Mucosa of descending colon (tissue), 3 donors: ENCODE measurements around the gene SLC14A1. TPM values are rescaled to one million over a fixed set of nuclear protein-coding genes. Genes with fewer than 3 reads are reported as not detected.

Source experiments
- ATAC-seq: fragments of 200-7000 bp; cut with Tn5 transposase; one replicate; pipeline ENCODE4 v1.9.1; 2020; ENCODE audit warnings: mild to moderate bottlenecking, moderate library complexity
- DNase-seq, 3 donors: peaks; one replicate each; pipeline ENCODE4 v3.0.0-alpha.2; 2020
- H3K36me3 ChIP-seq: fragments of 200-600 bp; one replicate; pipeline ENCODE4 v1.8.0; 2021; ENCODE audit warnings: low read depth, mild to moderate bottlenecking
- H3K4me1 ChIP-seq: fragments of 200-600 bp; one replicate; pipeline ENCODE4 v1.8.0; 2021; ENCODE audit warnings: low read depth, mild to moderate bottlenecking
- H3K4me3 ChIP-seq: fragments of 200-600 bp; one replicate; pipeline ENCODE4 v1.8.0; 2021; ENCODE audit warnings: mild to moderate bottlenecking
- H3K9me3 ChIP-seq: fragments of 200-600 bp; one replicate; pipeline ENCODE4 v1.8.0; 2021; ENCODE audit warnings: mild to moderate bottlenecking
- intact Hi-C, 2 donors: fragments of 100-400 bp; cut with DNase I in 1 of 2; cut with micrococcal nuclease in 1 of 2; formaldehyde crosslinking; loops; one replicate each; pipeline versions ENCODE4 v1.11.0 to v1.11.1; 2022; cut with DNase I, micrococcal nuclease
- total RNA-seq, 3 donors: library from RNA; stranded (reverse); fragmentation: NEBNext Ultra II Directional in 2 of 3; extraction: Animal tissue kit (Norgen Biotek cat#: 25700) in 2 of 3; gene quantifications; one replicate each; pipeline versions ENCODE4 v1.2.1 to v1.2.4, GENCODE V29; 2021 to 2023
- TF ChIP-seq, protein P1 (sequence below): fragments of 200-600 bp; IDR thresholded peaks from one replicate; pipeline ENCODE4 v1.8.0; 2022; ENCODE audit warnings: antibody characterized with exemption, mild to moderate bottlenecking
- donor health status: DM: no; HTN: no; CAD: no; lungs with moderate emphysema.
- donor health status: DM: no; HTN: no; CAD: no.
- donor health status: DM: no; HTN: yes; CAD: no.

Gene SLC14A1
- total RNA-seq, 3 donors from 2014 or later = 0.46 to 1.1 (median 1.1) TPM

DNA sequence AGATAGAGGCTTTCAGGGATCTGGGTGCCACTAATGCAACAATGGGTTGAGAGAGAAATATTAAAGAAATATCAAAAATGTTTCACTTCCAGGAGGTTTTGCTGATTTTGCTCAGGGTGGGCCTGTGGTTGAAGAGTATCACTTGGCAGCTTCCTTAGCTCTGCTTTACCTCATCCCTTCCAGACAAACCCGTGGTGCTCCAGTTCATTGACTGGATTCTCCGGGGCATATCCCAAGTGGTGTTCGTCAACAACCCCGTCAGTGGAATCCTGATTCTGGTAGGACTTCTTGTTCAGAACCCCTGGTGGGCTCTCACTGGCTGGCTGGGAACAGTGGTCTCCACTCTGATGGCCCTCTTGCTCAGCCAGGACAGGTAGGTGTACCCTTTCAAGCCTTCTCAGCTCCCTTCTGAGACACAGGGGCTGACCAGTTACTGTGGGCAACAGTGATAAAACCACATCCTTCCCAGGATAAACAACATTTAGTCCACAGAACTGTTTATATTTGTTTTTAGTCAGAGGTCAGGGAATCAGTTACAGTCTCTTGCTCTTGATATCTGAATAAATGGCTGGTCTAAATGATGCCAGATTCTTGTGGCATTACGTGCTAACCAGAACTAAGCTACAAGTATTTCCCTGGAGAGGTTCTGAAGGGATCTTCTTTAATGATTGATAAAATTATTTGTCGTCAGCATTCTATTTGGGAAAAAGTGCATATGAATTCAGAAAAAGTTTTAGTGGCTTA is 7.0 kb downstream of the SLC14A1 start:
- Histone ChIP-seq H3K36me3 (no peaks in the 10 kb centered on the region), H3K9me3 (no peaks in the 10 kb centered on the region), H3K4me1 (no peaks in the 10 kb centered on the region), H3K4me3 (no peak overlapping the region)
- ATAC-seq = no peak
- intact Hi-C loops = no loop called here
- DNase-seq = no peak
- TF ChIP-seq, protein P1, sequence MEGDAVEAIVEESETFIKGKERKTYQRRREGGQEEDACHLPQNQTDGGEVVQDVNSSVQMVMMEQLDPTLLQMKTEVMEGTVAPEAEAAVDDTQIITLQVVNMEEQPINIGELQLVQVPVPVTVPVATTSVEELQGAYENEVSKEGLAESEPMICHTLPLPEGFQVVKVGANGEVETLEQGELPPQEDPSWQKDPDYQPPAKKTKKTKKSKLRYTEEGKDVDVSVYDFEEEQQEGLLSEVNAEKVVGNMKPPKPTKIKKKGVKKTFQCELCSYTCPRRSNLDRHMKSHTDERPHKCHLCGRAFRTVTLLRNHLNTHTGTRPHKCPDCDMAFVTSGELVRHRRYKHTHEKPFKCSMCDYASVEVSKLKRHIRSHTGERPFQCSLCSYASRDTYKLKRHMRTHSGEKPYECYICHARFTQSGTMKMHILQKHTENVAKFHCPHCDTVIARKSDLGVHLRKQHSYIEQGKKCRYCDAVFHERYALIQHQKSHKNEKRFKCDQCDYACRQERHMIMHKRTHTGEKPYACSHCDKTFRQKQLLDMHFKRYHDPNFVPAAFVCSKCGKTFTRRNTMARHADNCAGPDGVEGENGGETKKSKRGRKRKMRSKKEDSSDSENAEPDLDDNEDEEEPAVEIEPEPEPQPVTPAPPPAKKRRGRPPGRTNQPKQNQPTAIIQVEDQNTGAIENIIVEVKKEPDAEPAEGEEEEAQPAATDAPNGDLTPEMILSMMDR = no peak

DNA sequence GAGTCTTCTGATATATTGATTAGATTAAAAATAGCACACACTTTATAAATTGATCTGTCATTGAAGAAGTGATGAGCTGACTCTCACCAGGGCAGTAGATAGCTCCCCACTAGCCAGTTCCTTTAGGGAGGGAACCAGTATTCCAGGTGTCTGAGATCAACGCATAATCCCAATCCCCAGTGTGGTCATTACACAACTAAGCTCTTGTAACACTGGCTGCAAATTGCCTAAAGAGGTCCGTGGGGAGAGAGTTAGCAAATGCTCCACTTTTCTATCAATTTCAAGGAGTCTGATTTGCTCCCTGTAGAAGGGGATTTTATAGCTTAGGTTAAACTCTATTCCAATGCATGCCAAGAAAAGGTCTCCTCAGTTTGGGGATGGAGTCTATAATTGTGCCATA is 7.7 kb downstream of the SLC14A1 start:
- ATAC-seq (no peak), DNase-seq (no peak)
- intact Hi-C loops = no loop called here
- no peaks in the 10 kb centered on the region for H3K36me3 ChIP-seq
- no peaks in the 10 kb centered on the region for H3K4me1 ChIP-seq
- TF ChIP-seq, protein P1 = no peak
- no peak overlapping the region for H3K4me3 ChIP-seq
- H3K9me3 ChIP-seq = no peaks in the 10 kb centered on the region

DNA sequence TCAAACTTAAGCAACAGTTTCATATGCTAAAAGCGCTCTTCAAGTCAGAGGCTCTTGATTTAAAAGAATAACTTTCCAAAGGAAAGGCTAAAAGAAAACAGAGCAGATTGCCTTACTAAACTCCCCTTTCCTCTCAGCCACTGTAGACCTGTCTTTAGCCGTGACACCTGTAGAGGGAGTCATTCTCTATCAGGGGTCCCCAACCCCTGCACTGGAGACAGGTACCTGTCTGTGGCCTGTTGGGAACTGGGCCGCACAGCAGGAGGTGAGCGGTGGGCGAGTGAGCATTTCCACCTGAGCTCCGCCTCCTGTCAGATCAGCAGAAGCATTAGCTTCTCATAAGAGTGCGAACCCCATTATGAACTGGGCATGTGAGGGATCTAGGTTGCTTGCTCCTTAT is 9.6 kb downstream of the SLC14A1 start:
- ATAC-seq (no peak), DNase-seq (no peak)
- intact Hi-C loops = no loop called here
- no peaks in the 10 kb centered on the region for H3K9me3 ChIP-seq
- H3K36me3 ChIP-seq = no peaks in the 10 kb centered on the region
- TF ChIP-seq, protein P1 = no peak
- H3K4me1 ChIP-seq = no peaks in the 10 kb centered on the region
- H3K4me3 ChIP-seq = no peak overlapping the region

DNA sequence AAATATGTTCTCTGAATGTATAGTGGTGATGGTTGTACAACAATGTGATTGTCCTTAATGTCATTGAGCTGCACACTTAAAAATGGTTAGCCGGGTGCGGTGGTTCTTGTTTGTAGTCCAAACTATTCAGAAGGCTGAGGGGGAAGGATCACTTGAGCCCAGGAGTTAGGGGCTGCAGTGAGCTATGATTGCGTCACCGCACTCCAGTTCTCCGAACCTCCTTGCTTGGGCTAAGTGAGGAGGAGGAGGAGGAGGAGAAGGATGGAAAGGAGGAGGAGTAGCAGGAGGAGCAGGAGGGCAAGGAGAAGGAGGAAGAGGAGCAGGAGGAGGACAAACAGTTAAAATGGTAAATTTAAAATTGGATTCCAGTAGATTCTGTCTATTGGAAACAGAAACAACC is 10.5 kb downstream of the SLC14A1 start:
- H3K9me3 ChIP-seq = no peaks in the 10 kb centered on the region
- no peak for DNase-seq
- no peak for ATAC-seq
- TF ChIP-seq, protein P1 = no peak
- no peaks in the 10 kb centered on the region for H3K36me3 ChIP-seq
- H3K4me3 ChIP-seq = no peak overlapping the region
- intact Hi-C loops = no loop called here
- H3K4me1 ChIP-seq = no peaks in the 10 kb centered on the region

DNA sequence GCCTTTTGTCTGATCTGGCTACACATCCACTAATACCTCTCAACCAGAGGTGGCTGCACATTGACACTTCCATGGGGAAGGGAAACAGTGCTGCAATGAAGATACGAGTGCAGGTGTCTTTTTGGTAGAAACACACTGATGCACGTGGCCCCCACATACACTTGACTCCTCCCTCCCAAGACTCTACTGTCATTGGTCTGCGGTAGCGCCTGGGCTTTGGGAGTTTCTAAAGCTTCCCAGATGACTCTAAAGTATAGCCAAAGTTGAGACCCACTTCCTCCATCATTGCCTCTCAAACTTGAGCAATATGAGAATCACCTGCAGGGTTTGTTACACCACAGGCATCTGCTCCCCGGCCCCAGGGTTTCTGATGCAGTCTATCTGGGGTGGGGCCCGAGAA is 11.0 kb downstream of the SLC14A1 start:
- intact Hi-C loops = no loop called here
- TF ChIP-seq, protein P1 = no peak
- no peak for ATAC-seq

DNA sequence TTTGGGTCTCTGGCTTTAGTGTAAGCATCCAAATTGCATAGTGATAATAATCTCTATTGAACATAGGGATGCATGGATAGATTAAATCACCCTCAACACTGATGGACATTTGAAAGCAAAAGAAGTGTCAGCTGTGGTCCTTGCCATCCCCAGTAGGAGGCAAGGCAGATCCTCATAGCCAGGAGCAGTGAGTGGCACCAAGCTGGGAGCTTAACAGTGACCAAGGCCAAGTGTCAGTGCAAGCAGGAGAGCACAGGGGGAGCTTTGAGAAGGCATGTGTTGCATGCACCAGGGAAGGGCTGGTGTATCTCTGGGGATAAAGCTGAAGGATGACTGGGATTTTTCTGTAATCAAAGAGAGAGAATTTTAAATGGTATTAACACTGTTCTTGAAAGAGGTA is 14.7 kb downstream of the SLC14A1 start:
- Histone ChIP-seq H3K4me1 (no peaks in the 10 kb centered on the region), H3K4me3 (no peak overlapping the region), H3K36me3 (no peaks in the 10 kb centered on the region), H3K9me3 (no peaks in the 10 kb centered on the region)
- DNase-seq (no peak), ATAC-seq (no peak)
- intact Hi-C loops = no loop called here
- TF ChIP-seq, protein P1 = no peak

More for the DNA sequence above, 11.0 kb downstream of the SLC14A1 start:
- DNase-seq = no peak
- Histone ChIP-seq H3K36me3 (no peaks in the 10 kb centered on the region), H3K9me3 (no peaks in the 10 kb centered on the region), H3K4me1 (no peaks in the 10 kb centered on the region), H3K4me3 (no peak overlapping the region)
